GM18519 (cell line): ENCODE data around the gene SMU1.

ENCODE experiments used
- ATAC-seq: cut with Tn5 transposase; IDR thresholded peaks from one replicate; pipeline ENCODE4 v1.9.1; 2021; ENCODE audit warnings: mild to moderate bottlenecking, moderate library complexity; ENCODE audit not compliant: unreplicated experiment, low FRiP score

SMU1 gene

DNA sequence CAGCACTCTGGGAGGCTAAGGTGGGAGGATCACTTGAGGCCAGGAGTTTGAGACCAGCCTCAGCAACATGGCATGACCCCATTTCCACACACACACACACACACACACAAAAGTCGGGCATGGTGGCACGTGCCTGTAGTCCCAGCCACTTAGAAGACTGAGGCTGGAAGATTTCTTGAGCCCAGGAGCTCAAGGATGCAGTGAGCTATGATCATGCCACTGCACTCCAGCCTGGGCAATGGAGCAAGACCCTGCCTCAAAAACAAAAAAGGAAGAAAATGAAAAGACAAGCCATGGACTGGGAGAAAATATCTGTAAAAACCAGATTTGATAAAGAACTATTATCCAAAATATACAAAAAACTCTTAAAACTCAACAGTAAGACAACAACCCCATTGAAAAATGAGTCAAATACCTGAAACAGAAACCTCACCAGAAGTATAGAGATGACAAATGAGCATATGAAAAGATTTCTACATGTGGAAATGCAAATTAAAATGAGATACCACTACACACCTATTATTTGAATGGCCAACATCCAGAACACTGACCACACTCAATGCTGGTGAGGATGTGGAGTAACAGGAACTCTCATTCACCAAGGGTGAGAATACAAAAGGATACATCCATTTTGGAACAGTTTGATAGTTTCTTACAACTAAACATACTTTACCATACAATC is 26.7 kb downstream of the SMU1 start:
- peak; percentile 70 for ATAC-seq

DNA sequence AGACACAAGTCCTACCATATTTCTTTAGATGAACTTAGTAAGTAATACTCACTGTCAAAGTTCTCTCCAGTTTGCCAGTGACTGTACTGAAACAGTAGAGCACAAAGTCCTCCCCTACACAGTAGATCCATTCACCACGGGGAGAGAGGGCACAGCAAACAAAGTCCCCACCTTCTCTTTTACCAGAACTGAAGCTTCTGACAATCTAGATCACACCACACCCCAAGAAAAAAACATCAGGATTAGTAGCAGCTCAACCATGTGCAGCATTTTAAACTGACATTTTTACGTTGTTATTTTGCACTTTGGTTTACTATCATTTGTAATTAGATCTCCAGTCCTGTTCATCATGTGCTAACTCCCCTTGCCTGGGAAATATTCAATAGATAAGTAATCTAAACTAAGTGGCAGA is 28.4 kb downstream of the SMU1 start:
- ATAC-seq, result no peak

DNA sequence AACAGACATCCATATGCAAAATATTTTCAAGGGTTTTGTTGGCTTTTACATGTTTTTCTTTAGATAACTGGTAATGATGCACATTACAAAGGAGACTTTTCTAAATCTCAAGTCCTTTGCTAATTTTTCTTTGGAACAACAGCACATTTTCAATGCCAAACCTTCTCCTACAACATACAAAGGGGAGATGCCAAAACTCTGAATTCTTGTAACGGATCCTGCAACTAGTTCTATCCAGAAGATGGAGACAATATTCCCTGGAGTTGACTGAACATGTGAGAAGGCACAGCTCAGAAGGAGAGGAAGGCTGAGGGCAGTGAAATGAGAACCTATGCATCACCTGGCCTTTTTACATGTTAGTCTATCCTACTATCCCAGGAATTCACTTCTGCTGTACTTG is 30.4 kb downstream of the SMU1 start:
- no peak for ATAC-seq

DNA sequence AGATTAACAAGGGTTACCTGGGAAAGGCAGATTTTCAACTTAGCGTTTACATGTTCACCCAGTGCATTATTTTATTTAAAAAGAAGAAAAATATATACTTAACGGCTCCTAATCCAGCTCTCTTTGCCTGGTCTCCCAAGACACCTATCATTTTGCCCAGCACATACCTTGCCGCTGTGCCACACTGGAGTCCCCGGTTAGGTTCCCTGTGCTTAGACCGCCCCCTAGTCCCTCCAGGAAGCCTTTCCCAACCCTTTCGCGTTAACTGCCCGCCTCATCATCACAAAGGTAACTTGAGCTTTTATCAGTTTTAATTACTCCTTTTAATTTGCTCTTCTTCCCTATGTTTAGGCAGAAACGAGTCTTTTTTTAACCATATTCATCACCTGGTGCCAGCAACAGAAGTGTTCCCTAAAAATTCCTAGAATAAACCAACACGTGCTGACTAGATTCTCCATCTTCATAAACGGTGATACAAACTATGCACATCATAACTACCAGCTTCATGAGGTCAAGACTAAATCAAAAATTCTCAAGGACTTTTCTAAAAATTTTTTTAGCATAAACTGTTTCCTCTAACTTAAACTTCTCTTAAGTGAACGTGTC is 31.7 kb downstream of the SMU1 start:
- ATAC-seq, result no peak

DNA sequence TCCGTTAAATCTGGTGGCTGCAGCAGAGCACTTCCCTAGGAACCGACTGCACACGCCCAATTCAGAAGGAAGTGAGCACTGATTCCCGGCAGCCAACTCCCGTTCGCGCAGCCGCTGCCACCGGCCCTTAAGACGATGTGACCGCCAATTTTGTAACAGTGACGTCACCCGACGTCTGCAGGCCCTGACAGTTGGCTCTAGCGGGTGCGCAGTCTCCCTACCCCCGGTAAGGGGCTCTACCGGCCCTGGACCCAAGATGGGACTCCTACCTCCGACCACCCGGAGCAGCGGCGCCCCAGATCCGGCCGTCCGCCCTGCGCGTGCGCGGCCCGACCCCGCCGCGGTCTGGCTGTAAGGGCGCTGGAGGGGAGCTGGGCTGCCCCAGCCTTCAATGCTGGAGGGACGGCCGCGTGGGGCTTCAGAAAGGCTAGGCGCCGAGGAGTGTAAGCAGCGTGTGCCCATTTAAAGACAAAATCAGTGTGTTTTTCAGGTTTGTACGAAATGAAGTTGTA is 32.3 kb downstream of the SMU1 start:
- ATAC-seq, result peak; percentile 67

DNA sequence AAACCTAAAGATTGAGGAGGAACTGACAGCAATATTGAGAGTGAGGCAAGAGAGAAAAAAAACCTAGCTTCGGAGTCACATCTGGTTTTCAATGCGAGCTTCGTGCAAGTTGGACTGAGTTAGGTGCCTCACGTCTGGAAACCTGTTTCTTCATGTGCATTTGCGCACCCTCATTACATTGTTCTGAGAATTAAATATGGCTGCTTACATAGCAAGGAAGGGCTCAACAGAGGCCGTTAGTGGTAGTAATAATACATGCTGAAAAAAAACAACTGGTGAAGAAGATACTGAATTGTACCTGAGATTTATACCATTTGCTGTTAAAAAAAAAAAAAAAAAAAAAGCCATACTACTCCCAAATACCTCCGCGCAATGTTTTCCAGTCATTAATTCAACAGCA is 32.8 kb downstream of the SMU1 start:
- ATAC-seq, result no peak

DNA sequence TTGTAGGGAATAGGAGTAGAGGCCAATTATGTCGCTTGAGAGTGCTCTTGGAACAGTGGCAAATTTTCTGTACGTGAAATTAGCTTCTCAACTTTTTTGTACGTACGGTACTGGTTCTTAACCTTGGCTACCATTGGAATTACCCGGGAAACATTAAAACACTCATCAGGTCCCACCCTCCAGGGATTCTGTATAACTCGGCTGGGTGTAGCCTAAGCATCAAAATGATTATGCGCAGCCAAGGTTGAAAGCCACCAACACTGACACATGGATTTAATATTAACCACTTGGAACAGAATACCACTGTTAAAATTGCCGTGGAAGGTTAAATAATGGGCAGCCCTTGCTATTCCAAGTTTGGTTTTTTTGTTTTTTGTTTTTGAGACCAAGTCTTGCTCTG is 34.0 kb downstream of the SMU1 start:
- no peak for ATAC-seq

DNA sequence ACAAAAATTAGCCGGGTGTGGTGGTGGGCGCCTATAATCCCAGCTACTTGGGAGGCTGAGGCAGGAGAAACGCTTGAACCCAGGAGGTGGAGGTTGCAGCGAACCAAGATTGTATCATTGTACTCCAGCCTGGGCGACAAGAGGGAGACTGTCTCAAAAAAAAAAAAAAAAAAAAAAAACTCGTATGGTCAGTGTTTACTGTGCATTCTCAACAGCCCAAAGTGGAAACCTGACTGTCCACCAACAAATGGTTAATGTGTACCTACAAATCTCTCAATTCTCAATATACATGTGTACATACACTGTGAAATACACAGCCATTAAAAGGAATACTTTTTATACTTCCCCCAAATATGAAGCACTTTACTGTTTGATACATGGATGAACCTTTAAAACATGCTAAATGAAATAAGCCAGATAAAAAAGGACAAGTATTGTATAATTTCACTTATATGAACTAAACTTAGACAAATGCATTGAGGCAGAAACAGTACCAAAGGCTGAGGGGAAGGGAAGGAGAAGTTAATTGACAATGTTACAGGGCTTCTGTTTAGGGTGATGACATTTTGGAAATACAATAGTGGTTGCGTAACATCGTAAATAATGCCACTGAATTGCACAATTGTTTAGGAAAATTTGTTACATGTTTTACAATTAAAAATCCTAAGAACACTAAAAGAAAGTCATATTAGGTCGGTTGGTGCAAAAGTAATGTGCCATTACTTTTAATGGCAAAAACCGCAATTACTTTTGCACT is 34.9 kb downstream of the SMU1 start:
- no peak for ATAC-seq

DNA sequence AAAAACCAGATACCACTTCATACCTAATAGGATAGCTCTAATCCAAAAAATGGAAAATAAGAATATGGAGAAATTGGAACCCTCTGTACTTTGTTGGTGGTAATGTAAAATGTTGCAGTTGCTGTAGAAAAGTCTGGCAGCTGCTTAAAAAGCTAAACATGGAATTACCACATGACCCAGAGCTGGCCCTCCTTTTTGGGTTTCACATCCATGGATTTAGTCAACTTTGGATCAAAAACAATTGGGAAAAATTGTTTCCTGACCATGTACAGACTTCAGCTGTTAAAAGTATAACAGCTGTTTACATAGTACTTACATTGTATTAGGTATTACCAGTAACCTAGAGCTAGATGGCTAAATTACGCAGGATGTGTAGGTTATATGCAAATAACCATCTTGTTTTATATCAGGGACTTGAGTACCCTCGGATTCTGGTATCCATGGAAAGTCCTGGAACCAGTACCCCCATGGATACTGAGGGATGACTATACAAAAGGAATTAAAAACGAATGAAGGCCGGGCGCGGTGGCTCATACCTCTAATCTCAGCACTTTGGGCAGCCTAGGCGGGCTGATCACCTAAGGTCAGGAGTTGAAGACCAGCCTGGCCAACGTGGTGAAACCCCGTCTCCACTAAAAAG is 35.6 kb downstream of the SMU1 start:
- ATAC-seq, result no peak

DNA sequence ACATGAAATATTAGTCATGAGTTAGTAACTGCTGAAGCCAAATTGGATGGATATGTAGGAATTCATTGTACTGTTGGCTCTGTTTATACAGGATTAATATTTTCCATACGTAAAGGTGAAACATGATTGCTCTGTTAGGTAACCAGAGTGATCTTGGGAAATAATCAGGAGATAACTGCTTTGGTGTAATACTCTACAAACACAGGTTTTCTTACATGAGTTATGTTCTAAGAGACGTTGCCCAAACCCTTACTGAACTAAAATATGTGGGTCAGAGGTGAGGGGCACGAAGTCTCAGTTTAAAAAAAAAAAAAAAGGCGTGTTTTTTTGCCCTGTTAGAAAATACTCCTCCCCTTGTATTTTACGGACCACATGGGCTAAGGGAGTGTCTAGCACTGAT is 43.6 kb downstream of the SMU1 start:
- ATAC-seq, result no peak

DNA sequence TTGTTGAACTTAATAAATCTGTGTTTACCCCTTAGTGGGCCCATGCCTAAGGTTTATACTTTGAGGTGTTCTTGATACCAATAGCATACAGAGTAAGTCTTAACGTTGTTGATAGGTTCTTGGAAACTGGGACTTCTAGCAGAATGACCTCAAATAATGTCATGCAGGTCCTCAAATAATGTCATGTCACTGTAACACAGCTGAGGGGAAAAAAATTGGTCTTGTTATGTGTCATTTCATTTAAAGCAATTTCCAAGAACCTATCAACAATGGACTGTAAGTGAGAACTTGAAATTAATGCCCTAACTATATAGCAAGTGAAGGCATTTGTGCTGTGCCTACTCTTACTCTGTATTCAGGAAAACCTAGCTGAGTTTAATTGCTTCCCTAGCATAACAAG is 44.2 kb downstream of the SMU1 start:
- no peak for ATAC-seq

DNA sequence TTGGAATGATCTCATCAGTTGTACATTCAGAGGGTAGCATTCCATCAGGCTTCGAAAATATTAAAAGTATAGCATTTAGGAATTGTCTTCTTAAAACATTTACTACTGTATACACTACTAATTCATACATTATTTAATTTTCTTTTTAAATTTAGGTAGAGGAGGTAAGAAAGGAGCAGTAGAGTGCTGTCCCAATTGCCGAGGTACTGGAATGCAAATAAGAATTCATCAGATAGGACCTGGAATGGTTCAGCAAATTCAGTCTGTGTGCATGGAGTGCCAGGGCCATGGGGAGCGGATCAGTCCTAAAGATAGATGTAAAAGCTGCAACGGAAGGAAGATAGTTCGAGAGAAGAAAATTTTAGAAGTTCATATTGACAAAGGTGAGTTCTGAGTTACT is 46.2 kb downstream of the SMU1 start:
- no peak for ATAC-seq

DNA sequence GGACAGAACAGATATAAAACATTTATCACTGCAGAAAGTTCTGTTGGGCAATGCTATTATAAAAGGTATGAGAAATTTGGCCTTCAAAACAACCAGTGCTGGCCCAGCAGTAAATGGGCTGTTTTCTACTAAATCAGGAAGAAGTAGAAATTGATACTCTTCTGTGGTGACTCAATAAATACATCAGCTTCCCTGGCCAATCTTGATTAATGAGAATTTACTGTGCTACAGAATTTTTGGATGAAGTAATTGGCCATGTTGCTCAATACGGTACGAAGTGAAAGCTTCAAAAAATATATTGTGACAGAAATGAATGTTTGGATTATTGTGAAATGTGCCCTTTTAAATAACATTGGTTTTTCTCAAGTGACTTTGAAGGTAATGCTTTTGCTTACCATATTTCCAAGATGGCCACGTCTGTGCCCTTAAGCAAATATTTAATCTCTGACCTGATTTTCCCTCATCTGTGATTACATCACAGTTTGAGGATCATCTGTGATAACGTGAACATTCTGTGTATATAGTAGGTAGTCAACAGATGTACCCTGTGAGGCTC is 47.2 kb downstream of the SMU1 start:
- ATAC-seq, result no peak

DNA sequence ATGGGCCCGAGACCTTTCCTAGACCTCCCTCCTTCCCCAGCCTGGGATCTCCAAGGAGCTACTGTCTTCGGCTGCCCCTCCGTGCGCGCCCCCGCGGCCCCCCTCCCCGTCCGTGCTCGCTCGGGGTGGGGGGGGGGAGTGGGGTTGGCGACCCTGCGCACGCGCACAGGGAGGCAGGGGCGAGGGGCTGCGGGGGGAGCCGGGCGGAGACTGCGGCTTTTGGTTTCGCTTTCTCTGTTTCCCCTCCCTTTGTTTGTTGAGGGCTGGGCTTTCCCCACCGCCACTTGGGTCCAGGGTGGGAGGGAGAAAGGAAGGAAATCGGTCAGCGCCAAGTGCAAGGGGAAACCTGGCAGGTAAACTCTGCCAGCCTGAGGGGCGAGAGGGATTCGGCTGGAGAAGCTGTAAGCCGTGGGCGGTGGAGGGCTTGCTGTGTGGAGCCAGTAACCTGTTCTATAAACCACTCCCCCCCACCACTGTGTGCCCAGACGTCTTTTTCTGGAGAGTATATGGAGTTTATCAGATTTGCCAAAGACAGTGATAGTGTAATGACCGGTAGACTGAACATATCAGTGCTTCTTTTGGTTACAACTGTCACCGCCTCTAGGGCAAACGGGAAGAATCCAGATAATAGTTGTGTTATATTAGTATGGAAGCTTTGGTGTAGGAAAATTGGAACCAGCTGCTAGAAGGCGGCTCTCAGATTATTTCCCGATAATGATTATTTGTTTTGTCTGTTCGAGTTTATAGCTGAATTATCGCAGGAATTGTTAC is 50.7 kb downstream of the SMU1 start:
- ATAC-seq, result peak; percentile 12

DNA sequence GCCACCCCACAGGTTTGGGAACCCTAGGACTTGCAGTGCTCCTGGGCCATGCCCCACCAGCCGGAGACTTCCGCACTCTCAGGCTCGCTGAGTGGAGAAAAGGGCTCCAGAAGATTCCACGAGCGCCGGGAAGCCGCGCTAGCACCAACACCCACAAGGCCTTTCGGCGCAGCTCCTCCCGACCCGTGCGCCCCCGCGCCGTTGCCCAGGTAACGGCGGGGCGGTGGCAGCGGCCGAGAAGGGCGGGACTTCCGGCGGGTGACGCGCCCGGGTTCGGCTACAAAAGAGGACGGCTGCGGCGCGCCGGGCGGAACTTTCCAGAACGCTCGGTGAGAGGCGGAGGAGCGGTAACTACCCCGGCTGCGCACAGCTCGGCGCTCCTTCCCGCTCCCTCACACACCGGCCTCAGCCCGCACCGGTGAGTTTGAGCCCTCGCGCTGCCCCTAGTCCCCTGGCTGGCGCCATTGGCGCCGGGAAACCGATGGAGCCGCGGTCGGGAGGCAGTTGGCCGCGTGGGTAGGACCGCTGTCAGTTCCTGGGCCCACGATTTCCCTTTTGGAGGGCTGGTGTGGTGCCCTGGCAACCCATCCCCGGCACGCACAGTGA is 51.4 kb downstream of the SMU1 start, which contains the start of gene DNAJA1:
DNAJA1 (plus strand) TSS at position 308 of the 606 bp plus-strand sequence. CDS start 1,212 bp downstream, outside the sequence.
- peak; percentile 90 for ATAC-seq

DNA sequence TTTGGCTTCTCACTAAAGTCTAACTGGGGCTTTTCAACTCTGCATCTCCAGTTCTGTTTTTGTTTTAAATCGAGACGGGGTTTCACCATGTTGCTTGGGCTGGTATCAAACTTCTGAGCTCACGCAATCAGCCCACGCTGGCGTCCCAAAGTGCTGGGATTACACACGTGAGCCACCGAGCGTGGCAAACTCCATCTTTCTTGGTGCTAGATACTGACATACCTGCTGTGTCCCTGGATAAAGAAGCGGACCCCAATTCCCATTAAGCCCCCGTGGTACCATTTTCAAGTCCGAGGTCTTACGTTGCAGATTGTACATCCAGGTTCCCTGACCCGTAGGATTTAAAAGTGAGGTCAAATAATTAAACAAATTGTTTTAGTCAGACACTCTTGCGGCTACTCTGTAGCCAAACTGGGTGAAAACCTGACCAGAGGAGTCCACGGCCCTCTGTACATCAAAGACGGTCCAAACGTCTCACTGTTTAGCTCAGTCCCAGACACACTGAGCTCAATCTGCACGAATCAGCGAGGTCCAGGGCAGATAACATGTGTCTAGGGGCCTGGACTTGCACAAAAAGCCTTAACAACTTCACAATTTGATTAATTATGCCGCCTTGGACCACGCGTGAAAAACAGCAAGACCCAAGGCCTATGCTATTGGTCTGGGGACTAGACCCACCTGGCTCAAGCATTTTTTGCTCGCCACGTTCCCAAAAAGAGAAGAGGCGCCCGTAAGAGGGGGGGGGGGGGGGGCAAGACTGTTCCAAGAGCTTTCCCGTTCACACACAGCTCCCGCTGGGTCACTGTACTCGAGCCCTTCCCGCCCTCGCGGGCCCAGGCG is 52.1 kb downstream of the SMU1 start:
- no peak for ATAC-seq

DNA sequence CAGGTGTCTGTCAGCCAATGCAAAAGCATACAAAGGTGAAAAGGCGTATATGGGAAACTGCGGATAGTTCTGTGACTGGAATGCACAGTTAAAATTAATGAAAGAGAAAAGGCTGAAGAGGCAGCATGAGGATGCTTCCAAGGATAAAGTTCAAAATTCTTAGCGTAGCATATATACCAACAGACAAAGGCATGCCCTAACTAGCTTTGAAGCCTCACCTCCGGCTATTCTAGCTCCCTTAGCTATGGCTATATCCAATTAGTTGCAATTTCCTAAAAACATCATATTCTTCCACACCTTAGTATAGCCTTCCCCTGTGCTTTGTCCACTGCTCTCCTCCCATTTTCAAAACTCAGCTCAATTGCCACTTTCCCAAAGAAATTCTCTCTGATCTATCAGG is 52.8 kb downstream of the SMU1 start:
- ATAC-seq, result no peak

DNA sequence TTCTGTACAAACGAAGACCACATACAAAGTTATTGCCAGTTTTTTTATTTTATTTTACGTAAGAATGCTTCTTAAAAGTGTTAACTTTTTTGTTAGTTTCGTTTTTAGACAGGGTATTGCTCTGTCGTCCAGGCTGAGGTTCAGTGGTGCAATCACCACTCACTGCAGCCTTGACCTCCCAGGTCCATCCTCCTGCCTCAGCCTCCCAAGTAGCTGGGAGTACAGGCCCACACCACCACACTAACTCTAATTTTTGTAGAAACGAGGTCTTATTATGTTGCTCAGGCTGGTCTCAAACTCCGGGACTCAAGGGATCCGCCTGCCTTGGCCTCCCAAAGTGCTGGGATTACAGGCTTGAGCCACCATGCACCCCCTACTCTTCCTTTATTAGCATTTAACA is 53.7 kb downstream of the SMU1 start:
- ATAC-seq, result no peak

DNA sequence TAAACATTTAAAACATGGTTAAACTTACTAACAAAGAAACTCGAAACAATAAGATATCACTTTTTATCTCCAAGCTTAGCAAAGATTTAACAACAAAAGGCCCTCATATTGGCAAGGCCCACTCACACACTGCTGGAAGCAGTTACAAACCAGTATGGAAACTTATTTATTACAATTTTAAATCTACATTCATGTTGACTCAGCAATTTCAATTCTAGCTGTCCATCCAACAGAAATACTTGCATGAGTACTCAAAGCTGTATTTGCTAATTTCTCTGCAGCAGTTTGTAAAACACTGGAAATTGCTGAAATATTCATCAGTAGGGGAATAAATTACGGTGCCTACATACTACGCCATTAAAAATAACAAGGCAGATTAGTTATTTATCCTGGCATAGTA is 54.2 kb downstream of the SMU1 start:
- ATAC-seq, result no peak
